HL-60 (cell line): Measurements from ENCODE around the gene MACIR.

ENCODE experiments used
- POLR2AphosphoS5 ChIP-seq: IDR thresholded peaks from 2 replicates; pipeline ENCODE4 v1.6.1; 2012; ENCODE audit warnings: low read depth
- REST ChIP-seq: IDR thresholded peaks from 2 replicates; pipeline ENCODE4 v1.6.1; 2012; ENCODE audit warnings: low read depth; ENCODE audit not compliant: insufficient replicate concordance
- TF ChIP-seq, protein P1 (sequence below): IDR thresholded peaks from one replicate; pipeline ENCODE4 v1.5.1; 2011; ENCODE audit warnings: low read length, control low read depth, inconsistent platforms; ENCODE audit not compliant: insufficient read depth

GRCh38 chr5:103298117-103298516 is 39.6 kb downstream of the MACIR start:
- TF ChIP-seq, protein P1, sequence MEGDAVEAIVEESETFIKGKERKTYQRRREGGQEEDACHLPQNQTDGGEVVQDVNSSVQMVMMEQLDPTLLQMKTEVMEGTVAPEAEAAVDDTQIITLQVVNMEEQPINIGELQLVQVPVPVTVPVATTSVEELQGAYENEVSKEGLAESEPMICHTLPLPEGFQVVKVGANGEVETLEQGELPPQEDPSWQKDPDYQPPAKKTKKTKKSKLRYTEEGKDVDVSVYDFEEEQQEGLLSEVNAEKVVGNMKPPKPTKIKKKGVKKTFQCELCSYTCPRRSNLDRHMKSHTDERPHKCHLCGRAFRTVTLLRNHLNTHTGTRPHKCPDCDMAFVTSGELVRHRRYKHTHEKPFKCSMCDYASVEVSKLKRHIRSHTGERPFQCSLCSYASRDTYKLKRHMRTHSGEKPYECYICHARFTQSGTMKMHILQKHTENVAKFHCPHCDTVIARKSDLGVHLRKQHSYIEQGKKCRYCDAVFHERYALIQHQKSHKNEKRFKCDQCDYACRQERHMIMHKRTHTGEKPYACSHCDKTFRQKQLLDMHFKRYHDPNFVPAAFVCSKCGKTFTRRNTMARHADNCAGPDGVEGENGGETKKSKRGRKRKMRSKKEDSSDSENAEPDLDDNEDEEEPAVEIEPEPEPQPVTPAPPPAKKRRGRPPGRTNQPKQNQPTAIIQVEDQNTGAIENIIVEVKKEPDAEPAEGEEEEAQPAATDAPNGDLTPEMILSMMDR, result no peak
- TF ChIP-seq REST (no peak), POLR2AphosphoS5 (no peak)
